NCI-H2171 treated with DMSO at 0.1 percent for 48 hours (cell line): ENCODE measurements around the gene WTIP.
"Not testable (repeated sequence)": the region's sequence is repeated elsewhere in the genome, so short reads cannot be mapped to it uniquely, and the experiment has no call there.

Experiments used
- DNase-seq: peaks from one replicate; lab custom pipeline; 2025; lab: John Stamatoyannopoulos, UW

The WTIP gene

GRCh38 chr19:34503531-34504272 lies 22.1 kb downstream of the WTIP start:
- DNase-seq = no peak

- DNase-seq = no peak
Measured at GRCh38 chr19:34504273-34504808, 22.8 kb downstream of the WTIP start.

GRCh38 chr19:34504809-34505291 lies 23.3 kb downstream of the WTIP start:
- no peak for DNase-seq

GRCh38 chr19:34505321-34506025 lies 23.9 kb downstream of the WTIP start:
- DNase-seq = no peak

- no peak for DNase-seq
Measured at GRCh38 chr19:34506026-34506370, 24.4 kb downstream of the WTIP start.

- DNase-seq = no peak
Measured at GRCh38 chr19:34507414-34508067, 26.0 kb downstream of the WTIP start.

GRCh38 chr19:34508540-34508939 lies 27.0 kb downstream of the WTIP start:
- DNase-seq = no peak

GRCh38 chr19:34510904-34511303 lies 29.3 kb downstream of the WTIP start:
- not testable (repeated sequence) for DNase-seq

- no peak for DNase-seq
Measured at GRCh38 chr19:34512254-34512822, 30.8 kb downstream of the WTIP start.

GRCh38 chr19:34513767-34514166 lies 32.2 kb downstream of the WTIP start:
- no peak for DNase-seq

GRCh38 chr19:34519602-34520001 lies 38.0 kb downstream of the WTIP start:
- no peak for DNase-seq

- DNase-seq = no peak
Measured at GRCh38 chr19:34523408-34523807, 41.9 kb downstream of the WTIP start.

GRCh38 chr19:34525001-34525400 lies 43.4 kb downstream of the WTIP start:
- DNase-seq = no peak

GRCh38 chr19:34534206-34534605 lies 52.6 kb downstream of the WTIP start:
- DNase-seq = no peak

GRCh38 chr19:34539396-34539795 lies 57.8 kb downstream of the WTIP start:
- no peak for DNase-seq

- DNase-seq = no peak
Measured at GRCh38 chr19:34540811-34541557, 59.4 kb downstream of the WTIP start.

GRCh38 chr19:34549833-34550232 lies 68.3 kb downstream of the WTIP start:
- no peak for DNase-seq

- peak; percentile 9 for DNase-seq
Measured at GRCh38 chr19:34555447-34555846, 73.9 kb downstream of the WTIP start.

GRCh38 chr19:34556488-34556887 lies 74.9 kb downstream of the WTIP start:
- DNase-seq = no peak

GRCh38 chr19:34559045-34559444 lies 77.5 kb downstream of the WTIP start:
- DNase-seq = no peak

- DNase-seq = no peak
Measured at GRCh38 chr19:34560229-34560628, 78.7 kb downstream of the WTIP start.
